Endothelial cell of umbilical vein (primary cell): ENCODE results near the gene GABRB2. TPM values are rescaled to one million over a fixed set of nuclear protein-coding genes. Genes with fewer than 3 reads are reported as not detected.

Source experiments
- BruUV-seq: library from RNA; stranded (reverse); fragments of 400-500 nt; replicated peaks from 2 replicates; lab custom pipeline; 2021; lab: Mats Ljungman, UMichigan
- CTCF ChIA-PET: fragments of 300-600, 350-600 bp; sonication (Branson Sonifier 250); formaldehyde crosslinking; loops from one replicate; lab custom pipeline; 2021; ENCODE audit warnings: antibody characterized with exemption, inconsistent platforms; lab: Charles Lee
- POLR2A ChIA-PET: fragments of 300-600, 350-600 bp; sonication (Branson Sonifier 250); formaldehyde crosslinking; loops from one replicate; lab custom pipeline; 2021; ENCODE audit warnings: antibody characterized with exemption, inconsistent platforms; lab: Charles Lee
- DNase-seq: peaks from one replicate; pipeline ENCODE4 v3.0.0-alpha.2; 2011; ENCODE audit warnings: low read depth, low spot score
- FAIRE-seq: peaks from 2 replicates; lab custom pipeline; 2011; peaks lifted over from hg19 to GRCh38; lab: Jason Lieb, UNC
- H2AFZ ChIP-seq: 2 replicates; pipeline ENCODE4 v1.6.0; 2012; ENCODE audit warnings: low read depth, low read length, control low read depth, inconsistent platforms
- H3K27ac ChIP-seq: 2 replicates; pipeline ENCODE4 v1.5.1; 2011; ENCODE audit warnings: low read depth, mild to moderate bottlenecking, control low read depth, low read length, moderate library complexity; ENCODE audit not compliant: insufficient read depth
- H3K27me3 ChIP-seq, 2 experiments: 2 replicates each; pipeline versions ENCODE4 v1.6.0 to v1.6.1; 2011; ENCODE audit warnings: low read length in 2 of 2, mixed read lengths in 1 of 2; ENCODE audit not compliant: control insufficient read depth in 2 of 2, insufficient read depth in 2 of 2
- H3K36me3 ChIP-seq, 2 experiments: 2 replicates in 1 of 2; 3 replicates in 1 of 2; pipeline ENCODE4 v1.5.1; 2011; ENCODE audit warnings: low read length in 2 of 2, mild to moderate bottlenecking in 1 of 2, moderate library complexity in 1 of 2; ENCODE audit not compliant: control insufficient read depth in 2 of 2, insufficient read depth in 2 of 2; ENCODE audit errors: extremely low read depth in 1 of 2
- H3K4me1 ChIP-seq: 3 replicates; pipeline ENCODE4 v1.5.1; 2011; ENCODE audit warnings: mild to moderate bottlenecking, low read length; ENCODE audit not compliant: control insufficient read depth, insufficient read depth; ENCODE audit errors: extremely low read depth
- H3K4me2 ChIP-seq: 2 replicates; pipeline ENCODE4 v1.6.1; 2011; ENCODE audit warnings: low read length, control low read depth, mixed read lengths; ENCODE audit not compliant: insufficient read depth
- H3K4me3 ChIP-seq, 3 experiments: fragments of 200-600 bp in 1 of 3; sonication (generic), shearing (Covaris generic) in 1 of 3; replicated peaks in 1 of 3; 2 replicates each; pipeline ENCODE4 v1.5.1; 2011 to 2016; ENCODE audit warnings: control low read depth in 3 of 3, low read length in 3 of 3, mild to moderate bottlenecking in 2 of 3, inconsistent platforms in 1 of 3, low read depth in 1 of 3, moderate library complexity in 1 of 3; ENCODE audit not compliant: insufficient read depth in 1 of 3
- H3K79me2 ChIP-seq: 2 replicates; pipeline ENCODE4 v1.6.0; 2012; ENCODE audit warnings: low read length, inconsistent platforms; ENCODE audit not compliant: control insufficient read depth, insufficient read depth
- H3K9ac ChIP-seq: replicated peaks from 2 replicates; pipeline ENCODE3; 2011; ENCODE audit warnings: low read length, control low read depth; ENCODE audit not compliant: insufficient read depth; ENCODE audit errors: extremely low read depth
- H3K9me1 ChIP-seq: replicated peaks from 3 replicates; pipeline ENCODE4 v1.6.0; 2011; ENCODE audit warnings: mild to moderate bottlenecking, low read length; ENCODE audit not compliant: control insufficient read depth, insufficient read depth; ENCODE audit errors: extremely low read depth
- H3K9me3 ChIP-seq: replicated peaks from 2 replicates; pipeline ENCODE4 v1.5.1; 2012; ENCODE audit warnings: low read length, inconsistent platforms; ENCODE audit not compliant: control insufficient read depth, insufficient read depth
- H4K20me1 ChIP-seq: replicated peaks from 2 replicates; pipeline ENCODE3; 2011; ENCODE audit warnings: mild to moderate bottlenecking, low read length; ENCODE audit not compliant: control insufficient read depth, insufficient read depth; ENCODE audit errors: extremely low read depth
- EZH2 ChIP-seq: IDR thresholded peaks from 2 replicates; pipeline ENCODE4 v1.6.1; 2012; ENCODE audit warnings: borderline replicate concordance, low read depth, mild to moderate bottlenecking, moderate library complexity, low read length, inconsistent platforms; ENCODE audit not compliant: severe bottlenecking
- FOS ChIP-seq: IDR thresholded peaks from 2 replicates; pipeline ENCODE4 v1.6.1; 2011; ENCODE audit warnings: mild to moderate bottlenecking, low read length, moderate library complexity, borderline replicate concordance; ENCODE audit not compliant: insufficient read depth
- GATA2 ChIP-seq: IDR thresholded peaks from 2 replicates; pipeline ENCODE4 v1.7.0; 2011; ENCODE audit warnings: low read depth, mild to moderate bottlenecking, moderate library complexity, mixed read lengths, low read length; ENCODE audit not compliant: insufficient read length, insufficient read depth
- JUN ChIP-seq: IDR thresholded peaks from 2 replicates; pipeline ENCODE4 v1.6.1; 2011; ENCODE audit warnings: borderline replicate concordance, low read depth; ENCODE audit not compliant: insufficient read length, insufficient read depth
- MYC ChIP-seq: IDR thresholded peaks from one replicate; pipeline ENCODE4 v1.6.1; 2011; ENCODE audit warnings: mild to moderate bottlenecking, low read depth, low read length
- POLR2A ChIP-seq: IDR thresholded peaks from 2 replicates; pipeline ENCODE4 v1.6.1; 2012; ENCODE audit warnings: low read depth, mild to moderate bottlenecking, control low read depth, low read length
- POLR2AphosphoS5 ChIP-seq: IDR thresholded peaks from 2 replicates; pipeline ENCODE4 v1.6.1; 2012; ENCODE audit warnings: low read depth, mild to moderate bottlenecking, control low read depth, low read length, moderate library complexity; ENCODE audit not compliant: insufficient read depth
- dilution Hi-C: fragments of 300-500 bp; cut with MboI; formaldehyde crosslinking; loops from one replicate; pipeline ENCODE4 v1.15.0; 2019; ENCODE audit warnings: low sequenced_read_pairs; ENCODE audit not compliant: extremely low pct_ligation_motif_present
- intact Hi-C: fragments of 100-400 bp; cut with micrococcal nuclease; formaldehyde crosslinking; loops from one replicate; pipeline ENCODE4 v1.10.0; 2022
- polyA plus RNA-seq, 4 experiments: library from polyadenylated mRNA; depleted of rRNA in 3 of 4; stranded (reverse) in 3 of 4; unstranded in 1 of 4; fragments of >200 nt; gene quantifications; 2 replicates each; pipeline versions ENCODE4 v1.2.1 to v1.2.3, GENCODE V29; 2011 to 2012; ENCODE audit warnings: missing spikeins in 1 of 4
- total RNA-seq: library from RNA; stranded (reverse); gene quantifications from 2 replicates; pipeline ENCODE4 v1.2.3, GENCODE V29; 2021
- TF ChIP-seq, protein P1 (sequence below): IDR thresholded peaks from 2 replicates; pipeline ENCODE4 v1.6.1; 2011; ENCODE audit not compliant: insufficient read depth, insufficient read length
- TF ChIP-seq, protein P2 (sequence below), 2 donors: IDR thresholded peaks; 1 replicate in 1 of 2; 2 replicates in 1 of 2; pipeline ENCODE4 v1.5.1; 2011; ENCODE audit warnings: low read length in 2 of 2, mild to moderate bottlenecking in 2 of 2, moderate library complexity in 2 of 2, control low read depth in 1 of 2, inconsistent platforms in 1 of 2, low read depth in 1 of 2; ENCODE audit not compliant: insufficient read depth in 1 of 2; ENCODE audit errors: extremely low read depth in 1 of 2

GABRB2 gene
- total and polyA plus RNA-seq, 2 donors (not counting 3 experiments of a cell fraction or from before 2014, with no cell fraction given): not detected

DNA sequence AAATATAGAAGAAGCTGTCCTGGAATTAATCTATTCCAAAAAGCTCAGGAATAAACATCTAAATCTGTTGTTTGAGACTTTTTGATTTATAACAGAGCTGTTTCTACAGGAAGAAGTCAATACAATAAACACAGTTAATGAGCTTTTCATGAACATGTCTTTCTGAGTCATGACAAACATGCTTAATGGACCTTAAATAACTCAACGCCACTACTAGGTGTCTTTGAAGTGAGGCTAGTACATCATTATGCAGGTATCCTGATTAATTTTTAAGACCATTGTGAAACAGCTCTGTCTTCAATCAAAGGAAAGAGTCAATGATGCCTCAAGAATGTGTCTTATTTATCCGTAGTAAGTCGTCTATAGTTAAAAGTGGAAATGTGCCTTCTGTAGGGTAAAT, 131.6 kb downstream of the GABRB2 start:
- POLR2A ChIA-PET: no interaction called here
- no peaks in the 10 kb centered on the region for H3K9me1 ChIP-seq
- BruUV-seq: no TSS peak
- H3K27me3 ChIP-seq: no peaks in the 10 kb centered on the region
- peaks cover 2% of the 10 kb centered on the region for H3K9me3 ChIP-seq
- FAIRE-seq (no peak), DNase-seq (no peak)
- TF ChIP-seq, protein P1, sequence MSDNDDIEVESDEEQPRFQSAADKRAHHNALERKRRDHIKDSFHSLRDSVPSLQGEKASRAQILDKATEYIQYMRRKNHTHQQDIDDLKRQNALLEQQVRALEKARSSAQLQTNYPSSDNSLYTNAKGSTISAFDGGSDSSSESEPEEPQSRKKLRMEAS: no peak
- TF ChIP-seq POLR2A (no peak), FOS (no peak), JUN (no peak), EZH2 (no peak), POLR2AphosphoS5 (no peak), MYC (no peak), GATA2 (no peak)
- TF ChIP-seq, protein P2, sequence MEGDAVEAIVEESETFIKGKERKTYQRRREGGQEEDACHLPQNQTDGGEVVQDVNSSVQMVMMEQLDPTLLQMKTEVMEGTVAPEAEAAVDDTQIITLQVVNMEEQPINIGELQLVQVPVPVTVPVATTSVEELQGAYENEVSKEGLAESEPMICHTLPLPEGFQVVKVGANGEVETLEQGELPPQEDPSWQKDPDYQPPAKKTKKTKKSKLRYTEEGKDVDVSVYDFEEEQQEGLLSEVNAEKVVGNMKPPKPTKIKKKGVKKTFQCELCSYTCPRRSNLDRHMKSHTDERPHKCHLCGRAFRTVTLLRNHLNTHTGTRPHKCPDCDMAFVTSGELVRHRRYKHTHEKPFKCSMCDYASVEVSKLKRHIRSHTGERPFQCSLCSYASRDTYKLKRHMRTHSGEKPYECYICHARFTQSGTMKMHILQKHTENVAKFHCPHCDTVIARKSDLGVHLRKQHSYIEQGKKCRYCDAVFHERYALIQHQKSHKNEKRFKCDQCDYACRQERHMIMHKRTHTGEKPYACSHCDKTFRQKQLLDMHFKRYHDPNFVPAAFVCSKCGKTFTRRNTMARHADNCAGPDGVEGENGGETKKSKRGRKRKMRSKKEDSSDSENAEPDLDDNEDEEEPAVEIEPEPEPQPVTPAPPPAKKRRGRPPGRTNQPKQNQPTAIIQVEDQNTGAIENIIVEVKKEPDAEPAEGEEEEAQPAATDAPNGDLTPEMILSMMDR (IDR thresholded peaks at IDR 0.05; ENCODE audit: extremely low read depth in 1 of 2, insufficient read depth in 1 of 2, low read depth in 1 of 2, low read length in 2 of 2): no peak
- CTCF ChIA-PET: no interaction called here
- H3K4me1 ChIP-seq: no peaks in the 10 kb centered on the region
- H3K9ac ChIP-seq: no peak overlapping the region
- H3K27ac ChIP-seq: no peak overlapping the region
- H3K79me2 ChIP-seq: no peaks in the 10 kb centered on the region
- no peaks in the 10 kb centered on the region for H3K36me3 ChIP-seq
- no peak overlapping the region for H3K4me3 ChIP-seq
- no peaks in the 10 kb centered on the region for H4K20me1 ChIP-seq
- H2AFZ ChIP-seq: no peak overlapping the region
- no peak overlapping the region for H3K4me2 ChIP-seq
- intact Hi-C loops: no loop called here
- dilution Hi-C loops: no loop called here
